GM12878 (cell line): ENCODE measurements around the gene TSC22D3. TPM values are rescaled to one million over a fixed set of nuclear protein-coding genes. Genes with fewer than 3 reads are reported as not detected.

ENCODE experiments used
- ATAC-seq: fragments of 200-7000 bp; cut with Tn5 transposase; 3 replicates; pipeline ENCODE4 v1.9.1; 2020; ENCODE audit warnings: mild to moderate bottlenecking, moderate library complexity
- BruUV-seq: library from RNA; stranded (reverse); fragments of 400-500 nt; replicated peaks from 2 replicates; lab custom pipeline; 2021; lab: Mats Ljungman, UMichigan
- CTCF ChIA-PET: fragments of 300-600 bp; sonication (Branson Sonifier 250); formaldehyde crosslinking; extraction: SDS; loops from one replicate; lab custom pipeline; 2021; ENCODE audit warnings: inconsistent platforms; lab: Yijun Ruan, JAX
- POLR2A ChIA-PET: fragments of 350-600 bp; formaldehyde crosslinking; extraction: SDS; loops from one replicate; lab custom pipeline; 2021; ENCODE audit warnings: inconsistent platforms; lab: Charles Lee
- RAD21 ChIA-PET: fragments of 300-600 bp; sonication (Branson Sonifier 250); formaldehyde crosslinking; loops from one replicate; lab custom pipeline; 2023; ENCODE audit warnings: antibody characterized with exemption; ENCODE audit not compliant: unreplicated experiment; lab: Charles Lee
- SMC1A ChIA-PET: fragments of 300-600 bp; sonication (Branson Sonifier 250); formaldehyde crosslinking; loops from one replicate; lab custom pipeline; 2023; ENCODE audit not compliant: unreplicated experiment, uncharacterized antibody; lab: Charles Lee
- DNase-seq: peaks from one replicate; pipeline ENCODE4 v3.0.0-alpha.2; 2011; ENCODE audit warnings: low read depth, low spot score
- FAIRE-seq: peaks from 3 replicates; lab custom pipeline; 2011; peaks lifted over from hg19 to GRCh38; lab: Jason Lieb, UNC
- H2AFZ ChIP-seq: 2 replicates; pipeline ENCODE4 v1.6.0; 2011; ENCODE audit warnings: low read depth, low read length, control low read depth; ENCODE audit not compliant: control insufficient read depth
- H3K27ac ChIP-seq: 2 replicates; pipeline ENCODE4 v1.5.1; 2011; ENCODE audit warnings: control low read depth; ENCODE audit not compliant: control insufficient read depth, insufficient read depth
- H3K27me3 ChIP-seq, 2 experiments: replicated peaks in 1 of 2; 2 replicates each; pipeline versions ENCODE4 v1.6.0 to v1.6.1; 2011; ENCODE audit warnings: low read length in 1 of 2; ENCODE audit not compliant: control insufficient read depth in 2 of 2, insufficient read depth in 2 of 2
- H3K36me3 ChIP-seq, 2 experiments: 2 replicates each; pipeline ENCODE4 v1.5.1; 2011; ENCODE audit warnings: low read length in 1 of 2; ENCODE audit not compliant: control insufficient read depth in 2 of 2, insufficient read depth in 2 of 2
- H3K4me1 ChIP-seq: 2 replicates; pipeline ENCODE4 v1.6.1; 2011; ENCODE audit warnings: mild to moderate bottlenecking, low read length, moderate library complexity, mixed read lengths; ENCODE audit not compliant: control insufficient read depth, insufficient read depth
- H3K4me2 ChIP-seq: 2 replicates; pipeline ENCODE4 v1.6.0; 2011; ENCODE audit warnings: control low read depth; ENCODE audit not compliant: control insufficient read depth, insufficient read depth
- H3K4me3 ChIP-seq: fragments of 200-600 bp; sonication (generic); 2 replicates; pipeline ENCODE4 v1.5.1; 2016
- H3K79me2 ChIP-seq: 2 replicates; pipeline ENCODE4 v1.6.0; 2011; ENCODE audit warnings: low read length; ENCODE audit not compliant: control insufficient read depth, insufficient read depth
- H3K9ac ChIP-seq: 2 replicates; pipeline ENCODE4 v1.8.0; 2011; ENCODE audit warnings: low read length, control low read depth, mixed read lengths; ENCODE audit not compliant: control insufficient read depth, insufficient read depth
- H3K9me3 ChIP-seq: replicated peaks from 3 replicates; pipeline ENCODE4 v1.5.1; 2011; ENCODE audit warnings: mild to moderate bottlenecking, low read length; ENCODE audit not compliant: control insufficient read depth, insufficient read depth
- H4K20me1 ChIP-seq: 2 replicates; pipeline ENCODE4 v1.6.0; 2011; ENCODE audit not compliant: control insufficient read depth, insufficient read depth
- BACH1 ChIP-seq: fragments of 450-650 bp; IDR thresholded peaks from 2 replicates; pipeline ENCODE4 v1.6.1; 2017; ENCODE audit warnings: mild to moderate bottlenecking, borderline replicate concordance
- EED ChIP-seq: sonication (generic); IDR thresholded peaks from 2 replicates; pipeline ENCODE4 v1.6.1; 2016; ENCODE audit warnings: antibody characterized with exemption, low read depth
- EZH2 ChIP-seq: IDR thresholded peaks from 2 replicates; pipeline ENCODE4 v1.6.1; 2012; ENCODE audit warnings: low read depth, mild to moderate bottlenecking, control low read depth, inconsistent platforms, low read length, borderline replicate concordance; ENCODE audit not compliant: control insufficient read depth
- IKZF1 ChIP-seq: fragments of 450-650 bp; conservative IDR thresholded peaks from 2 replicates; pipeline ENCODE4 v1.6.1; 2017; ENCODE audit warnings: antibody characterized with exemption, mild to moderate bottlenecking
- KAT2A ChIP-seq: conservative IDR thresholded peaks from 2 replicates; pipeline ENCODE4 v1.6.1; 2011; ENCODE audit warnings: low read depth, low read length; ENCODE audit not compliant: control insufficient read depth
- MEF2A ChIP-seq: IDR thresholded peaks from 2 replicates; pipeline ENCODE4 v1.6.1; 2011; ENCODE audit warnings: low read depth, mild to moderate bottlenecking, low read length, moderate library complexity; ENCODE audit not compliant: insufficient read depth
- NFYB ChIP-seq: IDR thresholded peaks from 2 replicates; pipeline ENCODE4 v1.6.1; 2011; ENCODE audit warnings: low read depth, mild to moderate bottlenecking, low read length, improper control_type of control experiment, moderate library complexity; ENCODE audit not compliant: insufficient read depth
- NR2F1 ChIP-seq: fragments of 450-650 bp; conservative IDR thresholded peaks from 2 replicates; pipeline ENCODE4 v1.6.1; 2017; ENCODE audit warnings: mild to moderate bottlenecking
- RUNX3 ChIP-seq: IDR thresholded peaks from 2 replicates; pipeline ENCODE4 v1.6.1; 2012; ENCODE audit warnings: low read length, inconsistent platforms
- YBX1 ChIP-seq: fragments of 450-650 bp; IDR thresholded peaks from 2 replicates; pipeline ENCODE4 v1.6.1; 2016; ENCODE audit warnings: antibody characterized with exemption
- ZNF687 ChIP-seq: fragments of 450-650 bp; IDR thresholded peaks from 2 replicates; pipeline ENCODE4 v1.6.1; 2017; ENCODE audit warnings: mild to moderate bottlenecking, moderate library complexity
- WGBS: methylation state at CpG from one replicate; pipeline ENCODE4 v1.1.6; 2016; ENCODE audit warnings: low lambda C conversion rate; ENCODE audit not compliant: insufficient replicate concordance, insufficient coverage; ENCODE audit errors: missing lambda C conversion rate; 5-methylcytosine and 5-hydroxymethylcytosine counted together
- in situ Hi-C: fragments of 300-500 bp; cut with MboI; formaldehyde crosslinking; loops from 9 replicates; pipeline ENCODE4 v1.14.3; 2018; ENCODE audit warnings: mixed read lengths
- intact Hi-C: fragments of 100-400 bp; cut with micrococcal nuclease; formaldehyde crosslinking; loops from one replicate; pipeline ENCODE4 v1.14.2; 2022; ENCODE audit not compliant: unreplicated experiment
- polyA plus RNA-seq, 11 experiments: library from polyadenylated mRNA; depleted of rRNA in 4 of 11; unstranded in 6 of 11; stranded (reverse) in 5 of 11; fragments of >200 nt; fragmentation: Nextera tagmentation in 4 of 11; fragmentation: Illumina TruSeq in 1 of 11; extraction: Ambion mirVana in 4 of 11; extraction: Trizol in 1 of 11; gene quantifications; 1 replicate in 1 of 11; 2 replicates in 10 of 11; pipeline versions ENCODE4 v1.2.1 to v1.2.3, GENCODE V29; 2011 to 2016; ENCODE audit warnings: inconsistent platforms in 2 of 11, missing spikeins in 2 of 11, low read depth in 1 of 11
- total RNA-seq, 4 experiments: library from RNA; depleted of rRNA in 3 of 4; stranded (reverse); fragments of >200 nt in 3 of 4; fragmentation: Illumina TruSeq in 1 of 4; extraction: Trizol in 1 of 4; gene quantifications; 2 replicates each; pipeline versions ENCODE4 v1.2.1 to v1.2.3, GENCODE V29; 2013 to 2021
- TF ChIP-seq, protein P1 (sequence below): IDR thresholded peaks from 2 replicates; pipeline ENCODE4 v1.6.1; 2011; ENCODE audit warnings: low read depth, mild to moderate bottlenecking, low read length, moderate library complexity, borderline replicate concordance; ENCODE audit errors: extremely low read depth

Gene TSC22D3
- total and polyA plus RNA-seq, 10 of the 15 experiments (the other 5 are each of a cell fraction or from before 2014, with no cell fraction given), result 4.6 to 122 (median 16.1) TPM

DNA sequence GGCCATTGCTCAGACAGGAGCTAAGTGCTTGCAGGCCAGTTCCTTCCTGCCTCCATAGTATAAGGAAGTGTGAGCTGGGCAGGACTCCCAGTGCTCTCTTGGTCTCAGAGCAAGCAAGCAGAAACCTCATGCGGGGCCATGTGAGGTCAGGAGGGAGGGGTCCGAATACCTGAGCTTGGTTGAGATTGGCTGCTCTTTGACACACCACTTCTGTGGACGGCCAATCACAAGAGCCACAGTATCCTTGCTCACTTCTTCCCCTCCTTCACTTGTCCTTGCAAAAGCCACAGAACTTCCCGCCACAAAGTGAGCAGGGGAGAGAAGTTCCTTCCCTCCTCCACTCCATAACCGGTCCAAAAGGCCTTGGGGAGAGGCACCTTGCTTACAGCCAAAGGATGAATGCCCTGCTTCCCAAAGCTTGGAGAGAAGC is 90.6 kb downstream of the TSC22D3 start:
- no peaks in the 10 kb centered on the region for H3K27me3 ChIP-seq
- TF ChIP-seq YBX1, result no peak
- peak; percentile 56; the same call in 1 of the 2 replicates for TF ChIP-seq ZNF687
- no peak for TF ChIP-seq MEF2A
- peak; percentile 23; the same call in 1 of the 2 replicates for TF ChIP-seq IKZF1
- TF ChIP-seq EZH2, result no peak
- peak; percentile 39; the same call in 1 of the 2 replicates for TF ChIP-seq NR2F1
- TF ChIP-seq, protein P1, sequence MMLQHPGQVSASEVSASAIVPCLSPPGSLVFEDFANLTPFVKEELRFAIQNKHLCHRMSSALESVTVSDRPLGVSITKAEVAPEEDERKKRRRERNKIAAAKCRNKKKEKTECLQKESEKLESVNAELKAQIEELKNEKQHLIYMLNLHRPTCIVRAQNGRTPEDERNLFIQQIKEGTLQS, result no peak
- no peak for TF ChIP-seq KAT2A
- TF ChIP-seq BACH1, result no peak
- peak; percentile 67 for TF ChIP-seq RUNX3
- TF ChIP-seq NFYB, result peak; percentile 62; the same call in 1 of the 2 replicates
- peak; percentile 37; the same call in 1 of the 2 replicates for TF ChIP-seq EED
- no peaks in the 10 kb centered on the region for H3K79me2 ChIP-seq
- H3K4me2 ChIP-seq, result no peak overlapping the region
- ChIA-PET RAD21 (interaction anchor here (0.7 to 2.3 kb wide), 6 partner anchors 9 to 91 kb away, joined by 3 to 8 read pairs (median 4); partner anchors contain the start of gene TSC22D3), POLR2A (interaction anchor here (0.7 to 1.3 kb wide), 5 partner anchors 9 to 31 kb away, joined by 3 to 4 read pairs (median 4); no protein-coding TSS in a partner anchor), SMC1A (interaction anchor here (1.1 to 5.9 kb wide), 5 partner anchors 10 to 31 kb away, joined by 3 to 51 read pairs (median 25); no protein-coding TSS in a partner anchor), CTCF (interaction anchor here (0.9 to 2.5 kb wide), 5 partner anchors 9 to 92 kb away, joined by 3 to 6 read pairs (median 4); partner anchors contain the start of gene NCBP2L)
- intact Hi-C loops, result no loop called here
- in situ Hi-C loops, result no loop called here
- DNase-seq (no peak), ATAC-seq (peak; percentile 92), FAIRE-seq (no peak)
- no peaks in the 10 kb centered on the region for H4K20me1 ChIP-seq
- BruUV-seq, result no TSS peak
- H3K27ac ChIP-seq, result 0 out of 2 replicates have a peak overlapping the region, but pooled peaks have one; percentile 27
- H3K4me3 ChIP-seq, result no peak overlapping the region
- no peak overlapping the region; the same call in 1 of the 2 replicates for H2AFZ ChIP-seq
- no peaks in the 10 kb centered on the region for H3K9me3 ChIP-seq
- no peak overlapping the region for H3K9ac ChIP-seq
- WGBS, result 21% methylated on average over 5 of the region's 5 CpGs
- H3K36me3 ChIP-seq, result no peaks in the 10 kb centered on the region
- peaks cover 18% of the 10 kb centered on the region for H3K4me1 ChIP-seq
